Endothelial cell of umbilical vein (primary cell): ENCODE measurements around the gene KATNAL1. TPM values are rescaled to one million over a fixed set of nuclear protein-coding genes. Genes with fewer than 3 reads are reported as not detected.

Experiments used
- BruUV-seq: library from RNA; stranded (reverse); fragments of 400-500 nt; replicated peaks from 2 replicates; lab custom pipeline; 2021; lab: Mats Ljungman, UMichigan
- CTCF ChIA-PET: fragments of 300-600, 350-600 bp; sonication (Branson Sonifier 250); formaldehyde crosslinking; loops from one replicate; lab custom pipeline; 2021; ENCODE audit warnings: antibody characterized with exemption, inconsistent platforms; lab: Charles Lee
- POLR2A ChIA-PET: fragments of 300-600, 350-600 bp; sonication (Branson Sonifier 250); formaldehyde crosslinking; loops from one replicate; lab custom pipeline; 2021; ENCODE audit warnings: antibody characterized with exemption, inconsistent platforms; lab: Charles Lee
- DNase-seq: peaks from one replicate; pipeline ENCODE4 v3.0.0-alpha.2; 2011; ENCODE audit warnings: low read depth, low spot score
- FAIRE-seq: peaks from 2 replicates; lab custom pipeline; 2011; peaks lifted over from hg19 to GRCh38; lab: Jason Lieb, UNC
- H2AFZ ChIP-seq: 2 replicates; pipeline ENCODE4 v1.6.0; 2012; ENCODE audit warnings: low read depth, low read length, control low read depth, inconsistent platforms
- H3K27ac ChIP-seq: 2 replicates; pipeline ENCODE4 v1.5.1; 2011; ENCODE audit warnings: low read depth, mild to moderate bottlenecking, control low read depth, low read length, moderate library complexity; ENCODE audit not compliant: insufficient read depth
- H3K27me3 ChIP-seq, 2 experiments: 2 replicates each; pipeline versions ENCODE4 v1.6.0 to v1.6.1; 2011; ENCODE audit warnings: low read length in 2 of 2, mixed read lengths in 1 of 2; ENCODE audit not compliant: control insufficient read depth in 2 of 2, insufficient read depth in 2 of 2
- H3K36me3 ChIP-seq, 2 experiments: 2 replicates in 1 of 2; 3 replicates in 1 of 2; pipeline ENCODE4 v1.5.1; 2011; ENCODE audit warnings: low read length in 2 of 2, mild to moderate bottlenecking in 1 of 2, moderate library complexity in 1 of 2; ENCODE audit not compliant: control insufficient read depth in 2 of 2, insufficient read depth in 2 of 2; ENCODE audit errors: extremely low read depth in 1 of 2
- H3K4me1 ChIP-seq: 3 replicates; pipeline ENCODE4 v1.5.1; 2011; ENCODE audit warnings: mild to moderate bottlenecking, low read length; ENCODE audit not compliant: control insufficient read depth, insufficient read depth; ENCODE audit errors: extremely low read depth
- H3K4me2 ChIP-seq: 2 replicates; pipeline ENCODE4 v1.6.1; 2011; ENCODE audit warnings: low read length, control low read depth, mixed read lengths; ENCODE audit not compliant: insufficient read depth
- H3K4me3 ChIP-seq, 3 experiments: fragments of 200-600 bp in 1 of 3; sonication (generic), shearing (Covaris generic) in 1 of 3; replicated peaks in 1 of 3; 2 replicates each; pipeline ENCODE4 v1.5.1; 2011 to 2016; ENCODE audit warnings: control low read depth in 3 of 3, low read length in 3 of 3, mild to moderate bottlenecking in 2 of 3, inconsistent platforms in 1 of 3, low read depth in 1 of 3, moderate library complexity in 1 of 3; ENCODE audit not compliant: insufficient read depth in 1 of 3
- H3K79me2 ChIP-seq: 2 replicates; pipeline ENCODE4 v1.6.0; 2012; ENCODE audit warnings: low read length, inconsistent platforms; ENCODE audit not compliant: control insufficient read depth, insufficient read depth
- H3K9ac ChIP-seq: replicated peaks from 2 replicates; pipeline ENCODE3; 2011; ENCODE audit warnings: low read length, control low read depth; ENCODE audit not compliant: insufficient read depth; ENCODE audit errors: extremely low read depth
- H3K9me1 ChIP-seq: replicated peaks from 3 replicates; pipeline ENCODE4 v1.6.0; 2011; ENCODE audit warnings: mild to moderate bottlenecking, low read length; ENCODE audit not compliant: control insufficient read depth, insufficient read depth; ENCODE audit errors: extremely low read depth
- H3K9me3 ChIP-seq: replicated peaks from 2 replicates; pipeline ENCODE4 v1.5.1; 2012; ENCODE audit warnings: low read length, inconsistent platforms; ENCODE audit not compliant: control insufficient read depth, insufficient read depth
- H4K20me1 ChIP-seq: replicated peaks from 2 replicates; pipeline ENCODE3; 2011; ENCODE audit warnings: mild to moderate bottlenecking, low read length; ENCODE audit not compliant: control insufficient read depth, insufficient read depth; ENCODE audit errors: extremely low read depth
- CTCF ChIP-seq, 2 donors: IDR thresholded peaks; 1 replicate in 1 of 2; 2 replicates in 1 of 2; pipeline ENCODE4 v1.5.1; 2011; ENCODE audit warnings: low read length in 2 of 2, mild to moderate bottlenecking in 2 of 2, moderate library complexity in 2 of 2, control low read depth in 1 of 2, inconsistent platforms in 1 of 2, low read depth in 1 of 2; ENCODE audit not compliant: insufficient read depth in 1 of 2; ENCODE audit errors: extremely low read depth in 1 of 2
- EZH2 ChIP-seq: IDR thresholded peaks from 2 replicates; pipeline ENCODE4 v1.6.1; 2012; ENCODE audit warnings: borderline replicate concordance, low read depth, mild to moderate bottlenecking, moderate library complexity, low read length, inconsistent platforms; ENCODE audit not compliant: severe bottlenecking
- GATA2 ChIP-seq: IDR thresholded peaks from 2 replicates; pipeline ENCODE4 v1.7.0; 2011; ENCODE audit warnings: low read depth, mild to moderate bottlenecking, moderate library complexity, mixed read lengths, low read length; ENCODE audit not compliant: insufficient read length, insufficient read depth
- JUN ChIP-seq: IDR thresholded peaks from 2 replicates; pipeline ENCODE4 v1.6.1; 2011; ENCODE audit warnings: borderline replicate concordance, low read depth; ENCODE audit not compliant: insufficient read length, insufficient read depth
- POLR2AphosphoS5 ChIP-seq: IDR thresholded peaks from 2 replicates; pipeline ENCODE4 v1.6.1; 2012; ENCODE audit warnings: low read depth, mild to moderate bottlenecking, control low read depth, low read length, moderate library complexity; ENCODE audit not compliant: insufficient read depth
- dilution Hi-C: fragments of 300-500 bp; cut with MboI; formaldehyde crosslinking; loops from one replicate; pipeline ENCODE4 v1.15.0; 2019; ENCODE audit warnings: low sequenced_read_pairs; ENCODE audit not compliant: extremely low pct_ligation_motif_present
- intact Hi-C: fragments of 100-400 bp; cut with micrococcal nuclease; formaldehyde crosslinking; loops from one replicate; pipeline ENCODE4 v1.10.0; 2022
- polyA plus RNA-seq, 4 experiments: library from polyadenylated mRNA; depleted of rRNA in 3 of 4; stranded (reverse) in 3 of 4; unstranded in 1 of 4; fragments of >200 nt; gene quantifications; 2 replicates each; pipeline versions ENCODE4 v1.2.1 to v1.2.3, GENCODE V29; 2011 to 2012; ENCODE audit warnings: missing spikeins in 1 of 4
- total RNA-seq: library from RNA; stranded (reverse); gene quantifications from 2 replicates; pipeline ENCODE4 v1.2.3, GENCODE V29; 2021
- TF ChIP-seq, protein P1 (sequence below): IDR thresholded peaks from 2 replicates; pipeline ENCODE4 v1.6.1; 2011; ENCODE audit not compliant: insufficient read depth, insufficient read length

KATNAL1 gene
- total and polyA plus RNA-seq, 2 donors (not counting 3 experiments of a cell fraction or from before 2014, with no cell fraction given) = 7.2 to 49.2 TPM

- intact Hi-C loops (loop anchor here (1.0 to 5.0 kb wide), 4 partner anchors 111 to 446 kb away; no protein-coding TSS in a partner anchor), dilution Hi-C loops (no loop called here)
- no peak overlapping the region for H2AFZ ChIP-seq
- H4K20me1 ChIP-seq = no peaks in the 10 kb centered on the region
- ChIA-PET CTCF (interaction anchor here (1.0 to 3.9 kb wide), 8 partner anchors 11 to 688 kb away, joined by 3 to 17 read pairs (median 4); partner anchors contain the start of gene UBE2L5), POLR2A (no interaction called here)
- no peak overlapping the region for H3K9ac ChIP-seq
- H3K9me3 ChIP-seq = no peaks in the 10 kb centered on the region
- H3K79me2 ChIP-seq = no peaks in the 10 kb centered on the region
- H3K9me1 ChIP-seq = no peaks in the 10 kb centered on the region
- H3K27ac ChIP-seq = no peak overlapping the region
- no TSS peak for BruUV-seq
- no peak overlapping the region for H3K4me2 ChIP-seq
- H3K27me3 ChIP-seq = no peaks in the 10 kb centered on the region
- no peaks in the 10 kb centered on the region for H3K36me3 ChIP-seq
- DNase-seq = no peak
- H3K4me1 ChIP-seq = no peaks in the 10 kb centered on the region
- TF ChIP-seq JUN (no peak), GATA2 (no peak), EZH2 (no peak), POLR2AphosphoS5 (no peak), CTCF (IDR thresholded peaks at IDR 0.05; ENCODE audit: extremely low read depth in 1 of 2, insufficient read depth in 1 of 2, low read depth in 1 of 2, low read length in 2 of 2) (no peak)
- TF ChIP-seq, protein P1, sequence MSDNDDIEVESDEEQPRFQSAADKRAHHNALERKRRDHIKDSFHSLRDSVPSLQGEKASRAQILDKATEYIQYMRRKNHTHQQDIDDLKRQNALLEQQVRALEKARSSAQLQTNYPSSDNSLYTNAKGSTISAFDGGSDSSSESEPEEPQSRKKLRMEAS = no peak
- H3K4me3 ChIP-seq = no peak overlapping the region
- no peak for FAIRE-seq
These were observed 48.5 kb upstream of the KATNAL1 start for GRCh38 chr13:30355839-30356238.
